SK-N-MC (cell line): ENCODE results near the gene NRM.
"Not testable (repeated sequence)": the region's sequence is repeated elsewhere in the genome, so short reads cannot be mapped to it uniquely, and the experiment has no call there.

Experiments
- DNase-seq: peaks from one replicate; pipeline ENCODE4 v3.0.0-alpha.2; 2011; ENCODE audit warnings: low read depth, low spot score
- H3K27ac ChIP-seq: fragments of 200-600 bp; sonication (generic); 2 replicates; pipeline ENCODE4 v1.5.1; 2016; ENCODE audit warnings: mixed run types
- H3K36me3 ChIP-seq: fragments of 200-600 bp; sonication (generic); 2 replicates; pipeline ENCODE4 v1.6.1; 2017; ENCODE audit warnings: antibody characterized with exemption, low read length, mixed read lengths; ENCODE audit not compliant: insufficient read depth
- H3K4me3 ChIP-seq: fragments of 200-600 bp; sonication (generic); 2 replicates; pipeline ENCODE4 v1.5.1; 2016
- H3K9ac ChIP-seq: fragments of 200-600 bp; sonication (generic); 2 replicates; pipeline ENCODE4 v1.8.0; 2017; ENCODE audit warnings: mixed run types, mixed read lengths; ENCODE audit not compliant: insufficient read length
- H3K9me3 ChIP-seq: fragments of 200-600 bp; sonication (generic); 2 replicates; pipeline ENCODE4 v1.6.1; 2017; ENCODE audit warnings: low read depth, mild to moderate bottlenecking, antibody characterized with exemption, low read length, moderate library complexity, mixed read lengths
- EZH2 ChIP-seq: fragments of 200-600 bp; sonication (generic); IDR thresholded peaks from one replicate; pipeline ENCODE4 v1.6.1; 2017; ENCODE audit warnings: antibody characterized with exemption
- FOXP2 ChIP-seq: optimal IDR thresholded peaks from 2 replicates; pipeline ENCODE3; 2011; ENCODE audit warnings: mild to moderate bottlenecking, moderate library complexity; ENCODE audit not compliant: insufficient read depth; ENCODE audit errors: extremely low read length, control extremely low read depth
- POLR2AphosphoS5 ChIP-seq: IDR thresholded peaks from 2 replicates; pipeline ENCODE4 v1.6.1; 2012; ENCODE audit warnings: mild to moderate bottlenecking, low read depth, low read length, borderline replicate concordance

NRM gene

DNA sequence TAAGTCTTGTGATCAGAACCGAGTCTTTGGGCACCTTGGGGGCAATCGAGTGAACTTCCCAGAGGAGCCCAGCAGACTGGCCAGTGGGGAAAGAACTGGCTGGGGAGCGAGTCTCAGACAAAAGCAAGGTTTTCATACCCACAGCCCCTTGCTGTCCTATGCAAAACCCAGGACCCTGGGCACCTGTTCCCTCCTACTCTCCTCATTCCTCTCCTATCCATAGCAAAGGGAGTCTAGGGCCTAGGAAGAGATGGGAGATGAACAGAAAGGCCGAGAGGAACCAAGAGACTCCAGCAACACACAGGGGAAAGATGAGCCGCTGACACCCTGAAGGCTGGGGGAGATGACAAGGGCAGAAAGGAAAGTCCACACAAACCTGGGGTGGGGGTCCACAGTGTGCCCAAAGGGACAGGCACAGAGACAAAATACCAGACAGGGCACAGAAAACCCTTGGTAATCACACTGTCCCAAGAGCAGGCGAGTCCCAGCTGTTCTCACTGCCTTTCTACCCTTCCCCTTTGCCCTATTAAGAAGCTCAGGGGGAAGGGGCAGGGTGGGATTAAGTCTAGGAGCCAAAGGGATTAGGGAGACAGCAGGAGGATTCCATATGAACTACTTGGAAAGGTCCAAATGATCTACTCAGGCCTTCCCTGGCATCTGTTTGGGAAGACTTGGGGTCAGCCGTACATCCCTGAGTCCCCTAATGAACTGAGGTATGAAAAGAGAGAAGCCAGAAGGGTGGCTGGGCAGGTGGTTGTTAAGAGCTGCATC, 10.8 kb downstream of the NRM start:
- Histone ChIP-seq H3K27ac (no peak overlapping the region), H3K36me3 (peaks cover 11% of the 10 kb centered on the region), H3K9me3 (no peaks in the 10 kb centered on the region), H3K4me3 (no peak overlapping the region), H3K9ac (no peak overlapping the region)
- no peak for DNase-seq
- no peak for TF ChIP-seq POLR2AphosphoS5
- TF ChIP-seq FOXP2, result no peak
- TF ChIP-seq EZH2, result no peak

DNA sequence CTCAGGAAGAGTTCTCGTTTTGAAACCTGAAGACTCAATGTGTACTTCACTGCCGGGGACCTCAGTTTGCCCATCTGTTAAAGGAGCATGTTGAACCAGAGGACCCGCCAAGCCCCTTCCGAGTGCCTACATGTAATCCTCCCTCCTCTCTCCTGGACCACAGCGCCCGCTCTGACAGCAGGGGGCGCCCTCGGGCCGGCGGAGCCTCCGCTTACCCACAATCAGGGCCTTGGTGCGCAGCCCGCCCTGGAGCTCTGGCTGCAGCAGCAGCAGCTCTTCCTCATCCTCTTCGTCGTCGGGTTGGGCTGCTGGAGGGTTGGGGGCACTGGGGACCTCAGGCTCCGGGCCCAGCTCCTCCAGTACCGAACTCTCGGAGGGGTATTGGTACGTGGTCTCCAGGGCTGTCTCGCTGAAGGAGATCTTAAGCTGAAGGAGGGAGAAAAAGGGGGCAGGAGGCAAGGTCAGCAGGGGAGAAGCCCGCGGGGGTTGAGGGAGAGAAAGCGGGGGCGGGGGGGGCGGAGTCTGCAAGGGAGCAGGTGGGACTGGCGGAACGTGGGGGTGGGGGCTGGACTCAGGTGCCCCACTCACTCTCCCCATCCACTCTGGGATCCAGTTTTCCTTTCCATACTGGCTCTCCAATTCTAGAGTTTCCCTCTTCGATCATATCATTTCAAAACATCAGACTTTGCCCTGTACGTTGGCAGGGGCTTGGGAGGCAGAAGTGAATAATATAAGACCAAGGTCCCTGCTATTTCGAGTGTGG, 11.6 kb downstream of the NRM start:
- TF ChIP-seq FOXP2, result no peak
- TF ChIP-seq POLR2AphosphoS5, result no peak
- TF ChIP-seq EZH2, result no peak
- H3K9ac ChIP-seq, result no peak overlapping the region
- no peaks in the 10 kb centered on the region for H3K9me3 ChIP-seq
- H3K36me3 ChIP-seq, result peaks cover 11% of the 10 kb centered on the region
- no peak overlapping the region for H3K4me3 ChIP-seq
- no peak overlapping the region for H3K27ac ChIP-seq
- no peak for DNase-seq

DNA sequence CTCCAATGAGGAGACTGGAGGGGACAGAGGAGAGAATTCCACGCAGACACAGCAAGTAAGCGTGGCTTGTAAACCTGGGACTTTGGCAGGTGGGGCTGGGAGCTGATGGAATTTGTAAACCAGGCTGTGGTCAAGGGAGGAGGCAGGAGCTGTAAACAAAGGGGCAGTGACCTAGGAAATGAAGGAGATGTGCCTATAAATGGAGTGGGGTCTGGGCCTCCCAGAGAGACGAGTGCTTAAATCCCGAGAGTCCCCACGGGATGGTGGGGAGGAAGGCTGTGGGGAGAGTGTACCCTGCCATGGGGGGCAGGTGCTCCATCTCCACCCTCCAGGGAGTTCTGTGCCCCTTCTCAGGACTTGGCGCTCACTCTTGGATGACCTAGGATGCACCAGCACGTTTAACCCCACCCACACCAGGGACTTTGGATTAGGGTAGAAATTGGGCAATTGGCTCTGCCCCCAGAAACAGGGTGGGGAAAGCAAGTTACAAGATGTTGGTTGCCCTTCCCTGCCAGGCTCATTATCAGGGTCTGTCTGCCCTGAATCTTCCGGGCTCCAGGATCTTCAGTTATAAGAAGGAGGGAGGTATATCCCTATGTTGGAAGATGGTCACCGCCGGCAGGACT, 14.0 kb downstream of the NRM start:
- no peak overlapping the region for H3K27ac ChIP-seq
- no peak overlapping the region for H3K4me3 ChIP-seq
- H3K9ac ChIP-seq, result no peak overlapping the region
- no peak for DNase-seq
- no peaks in the 10 kb centered on the region for H3K9me3 ChIP-seq
- peaks cover 11% of the 10 kb centered on the region for H3K36me3 ChIP-seq
- TF ChIP-seq FOXP2 (no peak), EZH2 (no peak), POLR2AphosphoS5 (no peak)

DNA sequence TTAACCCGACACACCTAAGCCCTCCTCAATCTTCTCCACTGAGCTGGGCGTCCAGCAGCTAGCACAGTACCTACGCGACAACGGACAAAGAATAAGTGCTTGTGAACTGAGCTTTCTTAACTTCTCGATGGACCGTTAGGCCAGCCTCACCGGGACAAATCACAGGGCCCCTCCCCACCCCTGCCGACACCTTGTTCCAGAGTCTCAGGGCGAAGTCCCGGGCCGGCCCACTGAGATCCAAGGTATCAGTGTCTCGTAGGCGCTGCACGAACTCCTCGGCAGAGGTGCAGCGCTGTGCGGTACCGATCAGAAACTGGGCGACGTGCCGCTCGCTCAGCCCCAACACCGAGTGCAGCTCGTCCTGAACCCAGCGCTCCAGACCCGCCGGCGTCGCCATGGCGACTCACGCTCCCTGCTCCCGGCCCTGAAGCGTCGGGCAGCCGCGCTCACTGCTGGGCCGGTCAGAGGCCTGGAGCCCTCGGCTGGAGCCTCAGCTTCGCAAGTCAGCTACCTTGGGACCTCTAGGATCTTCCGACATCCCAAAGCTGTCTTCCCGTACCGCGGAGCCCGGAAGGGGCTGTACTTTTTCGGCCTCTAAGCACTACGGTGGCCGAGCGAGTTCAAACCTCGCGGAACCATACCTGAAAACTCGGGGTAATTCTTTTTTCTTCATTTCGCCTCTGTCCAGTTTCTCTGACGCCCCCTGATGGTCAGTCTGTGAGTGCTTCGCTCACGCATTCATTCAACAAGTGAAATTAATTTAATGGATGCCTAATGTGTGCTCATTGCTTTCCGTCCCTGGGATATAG, 18.1 kb downstream of the NRM start, which contains the start of gene DHX16:
Gene DHX16 (minus strand): TSS at position 562 of the 809 bp plus-strand sequence. CDS start 165 bp downstream, at position 397.
- Histone ChIP-seq H3K9me3 (no peaks in the 10 kb centered on the region), H3K4me3 (peak within 1 kb of the TSS; percentile 93), H3K36me3 (peaks cover 26% of the 10 kb centered on the region), H3K27ac (peak within 1 kb of the TSS; percentile 38), H3K9ac (peak within 1 kb of the TSS; percentile 86)
- TF ChIP-seq FOXP2, result no peak
- TF ChIP-seq POLR2AphosphoS5, result peak; percentile 87
- no peak for TF ChIP-seq EZH2
- DNase-seq, result peak; percentile 92

DNA sequence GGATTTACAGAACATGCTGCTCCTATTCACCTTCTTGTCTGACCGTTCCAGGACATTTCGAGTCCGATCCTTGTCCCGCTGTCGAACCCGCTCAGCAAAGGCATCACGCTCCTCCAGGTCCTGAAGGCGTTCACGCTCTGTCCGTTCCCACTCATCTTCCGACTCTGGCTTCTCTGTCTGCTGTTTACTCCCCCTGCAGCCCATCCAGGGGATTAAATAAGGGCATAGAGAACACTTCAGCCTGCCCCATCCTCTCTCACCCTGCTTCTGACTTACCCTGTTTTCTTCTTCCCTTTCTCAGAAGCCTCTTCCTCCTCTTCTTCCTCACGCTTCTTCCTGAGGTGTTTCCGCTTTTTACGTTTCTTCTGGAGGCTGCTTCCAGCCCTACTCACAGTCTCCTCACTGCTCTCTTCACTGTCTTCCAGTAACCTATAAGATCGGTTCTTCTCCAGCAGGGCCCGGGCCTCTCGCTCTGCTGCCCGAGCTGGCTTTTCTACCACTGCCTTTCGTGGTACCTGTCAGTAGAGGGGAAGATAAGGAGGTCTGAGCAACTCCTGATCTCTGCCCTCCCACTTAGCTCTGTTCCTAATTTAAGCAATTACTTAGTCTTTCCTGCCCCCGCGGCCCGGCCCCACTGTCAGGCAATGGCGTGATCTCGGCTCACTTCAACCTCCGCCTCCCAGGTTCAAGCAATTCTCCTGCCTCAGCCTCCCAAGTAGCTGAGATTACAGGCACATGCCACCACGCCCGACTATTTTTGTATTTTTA, 19.8 kb downstream of the NRM start:
- no peak for TF ChIP-seq EZH2
- TF ChIP-seq POLR2AphosphoS5, result no peak
- no peak for TF ChIP-seq FOXP2
- no peak overlapping the region for H3K9ac ChIP-seq
- peaks cover 32% of the 10 kb centered on the region for H3K36me3 ChIP-seq
- DNase-seq, result no peak
- H3K4me3 ChIP-seq, result no peak overlapping the region
- no peaks in the 10 kb centered on the region for H3K9me3 ChIP-seq
- no peak overlapping the region for H3K27ac ChIP-seq

DNA sequence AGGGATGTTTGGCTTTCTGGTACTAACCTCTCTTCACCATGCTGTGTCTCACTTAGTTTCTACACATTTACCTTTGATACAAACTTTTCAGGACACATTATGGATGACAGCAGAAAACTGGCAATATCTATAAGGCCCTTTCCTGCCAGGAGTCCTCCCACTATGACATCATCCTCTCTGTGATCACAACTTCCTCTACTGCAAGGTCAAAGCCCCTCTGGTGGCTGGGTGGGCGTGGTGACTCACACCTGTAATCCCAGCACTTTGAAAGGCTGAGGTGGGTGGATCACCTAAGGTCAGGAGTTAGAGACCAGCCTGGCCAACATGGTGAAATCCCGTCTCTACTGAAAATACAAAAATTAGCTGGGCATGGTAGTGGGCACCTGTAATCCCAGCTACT, 24.5 kb downstream of the NRM start:
- not testable (repeated sequence) for H3K9ac ChIP-seq, H3K4me3 ChIP-seq, H3K27ac ChIP-seq, DNase-seq, H3K9me3 ChIP-seq
- peaks cover 67% of the 10 kb centered on the region for H3K36me3 ChIP-seq

DNA sequence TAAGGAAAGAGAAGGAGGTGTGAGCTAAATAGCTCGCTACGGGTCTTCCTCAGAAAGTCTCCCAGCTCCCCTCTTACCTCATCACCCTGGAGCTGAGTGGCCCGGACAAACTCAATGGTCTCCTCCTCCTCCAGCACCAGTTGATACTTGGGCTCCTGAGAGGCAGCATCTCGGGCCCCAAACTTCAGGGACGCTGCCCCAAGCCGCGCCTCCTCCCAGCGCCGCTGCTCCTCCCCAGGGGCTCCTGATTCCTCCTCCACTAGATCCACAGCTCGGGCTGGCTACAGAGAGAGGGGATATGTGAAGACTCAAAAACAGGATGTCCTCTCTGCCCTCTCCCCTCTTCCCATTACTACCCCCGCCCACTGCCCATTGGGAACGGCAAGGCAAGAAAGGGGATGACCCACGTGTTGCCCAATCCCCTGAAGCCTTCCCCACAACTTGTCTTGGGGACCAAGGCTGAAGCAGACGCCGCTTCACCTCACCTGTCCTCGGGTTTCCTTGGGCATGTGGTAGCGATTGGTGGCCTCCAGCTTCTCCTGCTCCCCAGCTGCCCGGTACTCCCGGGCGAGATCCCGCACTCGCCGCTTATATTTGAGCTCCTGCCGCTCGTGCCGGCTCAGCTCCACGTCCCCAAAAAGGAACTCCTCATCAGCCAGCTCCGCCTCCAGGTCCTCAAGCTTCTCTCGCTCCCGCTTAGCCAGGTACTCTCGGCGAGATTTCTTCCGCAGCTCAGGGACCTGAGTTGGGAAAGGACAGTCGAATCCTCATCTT, 25.6 kb downstream of the NRM start:
- Histone ChIP-seq H3K9me3 (no peaks in the 10 kb centered on the region), H3K27ac (no peak overlapping the region), H3K9ac (no peak overlapping the region), H3K4me3 (no peak overlapping the region), H3K36me3 (peaks cover 63% of the 10 kb centered on the region)
- DNase-seq, result no peak
- no peak for TF ChIP-seq EZH2
- no peak for TF ChIP-seq POLR2AphosphoS5
- no peak for TF ChIP-seq FOXP2

DNA sequence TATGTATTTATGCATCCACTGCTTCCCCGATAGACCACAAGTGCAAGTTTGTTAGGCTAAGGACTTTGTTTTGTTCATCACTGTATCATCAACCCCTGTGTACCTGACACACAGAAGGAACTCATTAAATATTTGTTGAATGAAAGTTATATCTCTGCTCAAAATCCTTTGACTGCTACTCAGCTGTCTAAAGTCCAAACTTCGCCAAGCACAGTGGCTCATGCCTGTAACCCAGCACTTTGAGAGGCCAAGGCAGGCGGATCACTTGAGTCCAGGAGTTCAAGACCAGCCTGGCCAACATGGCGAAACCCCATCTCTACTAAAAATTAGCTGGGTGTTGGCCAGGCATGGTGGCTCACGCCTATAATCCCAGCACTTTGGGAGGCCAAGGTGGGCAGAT, 32.9 kb downstream of the NRM start:
- H3K27ac ChIP-seq, H3K9ac ChIP-seq, H3K4me3 ChIP-seq, H3K9me3 ChIP-seq, DNase-seq: not testable (repeated sequence)
- H3K36me3 ChIP-seq, result peaks cover 72% of the 10 kb centered on the region
